Endothelial cell of umbilical vein (primary cell): Measurements from ENCODE around the gene RAMAC.

Experiments
- EZH2 ChIP-seq: IDR thresholded peaks from 2 replicates; pipeline ENCODE4 v1.6.1; 2012; ENCODE audit warnings: borderline replicate concordance, low read depth, mild to moderate bottlenecking, moderate library complexity, low read length, inconsistent platforms; ENCODE audit not compliant: severe bottlenecking
- FOS ChIP-seq: IDR thresholded peaks from 2 replicates; pipeline ENCODE4 v1.6.1; 2011; ENCODE audit warnings: mild to moderate bottlenecking, low read length, moderate library complexity, borderline replicate concordance; ENCODE audit not compliant: insufficient read depth
- POLR2A ChIP-seq: IDR thresholded peaks from 2 replicates; pipeline ENCODE4 v1.6.1; 2012; ENCODE audit warnings: low read depth, mild to moderate bottlenecking, control low read depth, low read length
- POLR2AphosphoS5 ChIP-seq: IDR thresholded peaks from 2 replicates; pipeline ENCODE4 v1.6.1; 2012; ENCODE audit warnings: low read depth, mild to moderate bottlenecking, control low read depth, low read length, moderate library complexity; ENCODE audit not compliant: insufficient read depth
- TF ChIP-seq, protein P1 (sequence below), 2 donors: IDR thresholded peaks; 1 replicate in 1 of 2; 2 replicates in 1 of 2; pipeline ENCODE4 v1.5.1; 2011; ENCODE audit warnings: low read length in 2 of 2, mild to moderate bottlenecking in 2 of 2, moderate library complexity in 2 of 2, control low read depth in 1 of 2, inconsistent platforms in 1 of 2, low read depth in 1 of 2; ENCODE audit not compliant: insufficient read depth in 1 of 2; ENCODE audit errors: extremely low read depth in 1 of 2

DNA sequence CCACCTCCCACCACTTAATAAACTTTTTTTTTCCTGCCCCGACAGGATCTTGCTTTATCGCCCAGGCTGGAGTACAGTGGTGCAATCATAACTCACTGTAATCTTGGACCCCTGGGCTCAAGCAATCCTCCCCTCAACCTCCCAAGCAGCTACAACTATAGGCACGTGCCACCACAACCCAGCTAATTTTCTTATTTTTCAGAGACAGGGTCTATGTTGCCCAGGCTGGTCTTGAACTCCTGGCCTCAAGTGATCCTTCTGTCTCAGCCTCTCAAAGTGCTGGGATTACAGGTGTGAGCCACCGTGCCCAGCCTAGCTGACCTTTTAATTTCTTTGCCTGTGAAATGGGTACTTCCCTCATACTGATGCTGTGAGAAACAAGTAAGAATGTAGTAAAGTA is 29.4 kb downstream of the RAMAC start:
- TF ChIP-seq POLR2A, result no peak
- TF ChIP-seq, protein P1, sequence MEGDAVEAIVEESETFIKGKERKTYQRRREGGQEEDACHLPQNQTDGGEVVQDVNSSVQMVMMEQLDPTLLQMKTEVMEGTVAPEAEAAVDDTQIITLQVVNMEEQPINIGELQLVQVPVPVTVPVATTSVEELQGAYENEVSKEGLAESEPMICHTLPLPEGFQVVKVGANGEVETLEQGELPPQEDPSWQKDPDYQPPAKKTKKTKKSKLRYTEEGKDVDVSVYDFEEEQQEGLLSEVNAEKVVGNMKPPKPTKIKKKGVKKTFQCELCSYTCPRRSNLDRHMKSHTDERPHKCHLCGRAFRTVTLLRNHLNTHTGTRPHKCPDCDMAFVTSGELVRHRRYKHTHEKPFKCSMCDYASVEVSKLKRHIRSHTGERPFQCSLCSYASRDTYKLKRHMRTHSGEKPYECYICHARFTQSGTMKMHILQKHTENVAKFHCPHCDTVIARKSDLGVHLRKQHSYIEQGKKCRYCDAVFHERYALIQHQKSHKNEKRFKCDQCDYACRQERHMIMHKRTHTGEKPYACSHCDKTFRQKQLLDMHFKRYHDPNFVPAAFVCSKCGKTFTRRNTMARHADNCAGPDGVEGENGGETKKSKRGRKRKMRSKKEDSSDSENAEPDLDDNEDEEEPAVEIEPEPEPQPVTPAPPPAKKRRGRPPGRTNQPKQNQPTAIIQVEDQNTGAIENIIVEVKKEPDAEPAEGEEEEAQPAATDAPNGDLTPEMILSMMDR (IDR thresholded peaks at IDR 0.05; ENCODE audit: extremely low read depth in 1 of 2, insufficient read depth in 1 of 2, low read depth in 1 of 2, low read length in 2 of 2), result no peak
- TF ChIP-seq FOS, result no peak
- TF ChIP-seq EZH2, result no peak
- no peak for TF ChIP-seq POLR2AphosphoS5
